GM18868 (cell line): ENCODE data around the gene MKNK1.
A peak's percentile ranks its signal among the peaks of the same experiment; 100 is the strongest.

Experiments used
- ATAC-seq: cut with Tn5 transposase; IDR thresholded peaks from one replicate; pipeline ENCODE4 v1.9.1; 2021; ENCODE audit warnings: mild to moderate bottlenecking, moderate library complexity; ENCODE audit not compliant: unreplicated experiment

Gene MKNK1

GRCh38 chr1:46599059-46599970 is 4.8 kb downstream of the MKNK1 start:
- ATAC-seq: no peak

- ATAC-seq: no peak
Measured at GRCh38 chr1:46596846-46597245, 7.2 kb downstream of the MKNK1 start.

GRCh38 chr1:46596036-46596435 is 8.0 kb downstream of the MKNK1 start:
- ATAC-seq: no peak

- ATAC-seq: no peak
Measured at GRCh38 chr1:46595127-46595526, 8.9 kb downstream of the MKNK1 start.

- ATAC-seq: no peak
Measured at GRCh38 chr1:46594063-46594462, 10.0 kb downstream of the MKNK1 start.

- no peak for ATAC-seq
Measured at GRCh38 chr1:46592823-46593222, 11.2 kb downstream of the MKNK1 start.

GRCh38 chr1:46589529-46589928 is 14.5 kb downstream of the MKNK1 start:
- ATAC-seq: no peak

- no peak for ATAC-seq
Measured at GRCh38 chr1:46587069-46587468, 17.0 kb downstream of the MKNK1 start.

- no peak for ATAC-seq
Measured at GRCh38 chr1:46585312-46585938, 18.6 kb downstream of the MKNK1 start.

GRCh38 chr1:46583494-46583893 is 20.6 kb downstream of the MKNK1 start:
- no peak for ATAC-seq

- ATAC-seq: no peak
Measured at GRCh38 chr1:46582972-46583371, 21.1 kb downstream of the MKNK1 start.

GRCh38 chr1:46581681-46582455 is 22.2 kb downstream of the MKNK1 start:
- ATAC-seq: peak; percentile 56

- ATAC-seq: no peak
Measured at GRCh38 chr1:46580140-46580903, 23.7 kb downstream of the MKNK1 start.

GRCh38 chr1:46577671-46578070 is 26.4 kb downstream of the MKNK1 start:
- ATAC-seq: no peak

- no peak for ATAC-seq
Measured at GRCh38 chr1:46576596-46576995, 27.5 kb downstream of the MKNK1 start.

- ATAC-seq: no peak
Measured at GRCh38 chr1:46575778-46576177, 28.3 kb downstream of the MKNK1 start.

GRCh38 chr1:46575300-46575699 is 28.8 kb downstream of the MKNK1 start:
- ATAC-seq: no peak

GRCh38 chr1:46571691-46572225 is 32.3 kb downstream of the MKNK1 start:
- no peak for ATAC-seq

GRCh38 chr1:46569884-46570725 is 34.0 kb downstream of the MKNK1 start:
- ATAC-seq: no peak

- ATAC-seq: no peak
Measured at GRCh38 chr1:46569116-46569515, 35.0 kb downstream of the MKNK1 start.
